IPS-11a (cell line): ENCODE data around the gene FXR1.
"Not testable (repeated sequence)": the region's sequence is repeated elsewhere in the genome, so short reads cannot be mapped to it uniquely, and the experiment has no call there.

Experiments used
- H3K4me3 ChIP-seq: one replicate; pipeline ENCODE4 v1.5.1; 2013; ENCODE audit warnings: low read depth, low read length, control low read depth

The FXR1 gene

GRCh38 chr3:180912304-180913296 lies at the start of gene FXR1:
TSS of gene FXR1 (plus strand) at chr3:180912670. CDS start at chr3:180912686, 16 bp downstream.
- peak within 1 kb of the TSS; percentile 96 for H3K4me3 ChIP-seq

GRCh38 chr3:180870008-180870699 lies 42.3 kb upstream of the FXR1 start:
- H3K4me3 ChIP-seq: no peak overlapping the region

GRCh38 chr3:180871901-180872300 lies 40.6 kb upstream of the FXR1 start:
- H3K4me3 ChIP-seq: no peak overlapping the region

GRCh38 chr3:180872430-180872829 lies 40.0 kb upstream of the FXR1 start:
- H3K4me3 ChIP-seq: not testable (repeated sequence)

- H3K4me3 ChIP-seq: no peak overlapping the region
These were observed 37.3 kb upstream of the FXR1 start for GRCh38 chr3:180875124-180875698.

GRCh38 chr3:180881065-180881801 lies 31.2 kb upstream of the FXR1 start:
- no peak overlapping the region for H3K4me3 ChIP-seq

GRCh38 chr3:180882115-180882514 lies 30.4 kb upstream of the FXR1 start:
- H3K4me3 ChIP-seq: no peak overlapping the region

- H3K4me3 ChIP-seq: no peak overlapping the region
These were observed 23.4 kb upstream of the FXR1 start for GRCh38 chr3:180888992-180889560.

GRCh38 chr3:180898572-180898971 lies 13.9 kb upstream of the FXR1 start:
- H3K4me3 ChIP-seq: no peak overlapping the region

- H3K4me3 ChIP-seq: no peak overlapping the region
These were observed 2.9 kb upstream of the FXR1 start for GRCh38 chr3:180909369-180910127.

- no peak overlapping the region for H3K4me3 ChIP-seq
These were observed 1.6 kb upstream of the FXR1 start for GRCh38 chr3:180910823-180911222.

- H3K4me3 ChIP-seq: peak overlapping the region; percentile 25
These were observed 580 bp upstream of the FXR1 start for GRCh38 chr3:180911876-180912303.

- peak overlapping the region; percentile 96 for H3K4me3 ChIP-seq
These were observed 1.3 kb downstream of the FXR1 start for GRCh38 chr3:180913581-180914404.

- no peak overlapping the region for H3K4me3 ChIP-seq
These were observed 6.1 kb downstream of the FXR1 start for GRCh38 chr3:180918542-180918941.

GRCh38 chr3:180922242-180922641 lies 9.8 kb downstream of the FXR1 start:
- no peak overlapping the region for H3K4me3 ChIP-seq

GRCh38 chr3:180923561-180923960 lies 11.1 kb downstream of the FXR1 start:
- no peak overlapping the region for H3K4me3 ChIP-seq

GRCh38 chr3:180926526-180926925 lies 14.1 kb downstream of the FXR1 start:
- H3K4me3 ChIP-seq: no peak overlapping the region

- H3K4me3 ChIP-seq: no peak overlapping the region
These were observed 16.9 kb downstream of the FXR1 start for GRCh38 chr3:180929376-180929775.

- H3K4me3 ChIP-seq: no peak overlapping the region
These were observed 18.1 kb downstream of the FXR1 start for GRCh38 chr3:180930526-180930925.
